Measurements from ENCODE around the gene FBRSL1. TPM values are rescaled to one million over a fixed set of nuclear protein-coding genes. Genes with fewer than 3 reads are reported as not detected.

Gene FBRSL1
- total RNA-seq, 4 donors from 2014 or later = 13.8 to 31.5 (median 16.1) TPM

DNA sequence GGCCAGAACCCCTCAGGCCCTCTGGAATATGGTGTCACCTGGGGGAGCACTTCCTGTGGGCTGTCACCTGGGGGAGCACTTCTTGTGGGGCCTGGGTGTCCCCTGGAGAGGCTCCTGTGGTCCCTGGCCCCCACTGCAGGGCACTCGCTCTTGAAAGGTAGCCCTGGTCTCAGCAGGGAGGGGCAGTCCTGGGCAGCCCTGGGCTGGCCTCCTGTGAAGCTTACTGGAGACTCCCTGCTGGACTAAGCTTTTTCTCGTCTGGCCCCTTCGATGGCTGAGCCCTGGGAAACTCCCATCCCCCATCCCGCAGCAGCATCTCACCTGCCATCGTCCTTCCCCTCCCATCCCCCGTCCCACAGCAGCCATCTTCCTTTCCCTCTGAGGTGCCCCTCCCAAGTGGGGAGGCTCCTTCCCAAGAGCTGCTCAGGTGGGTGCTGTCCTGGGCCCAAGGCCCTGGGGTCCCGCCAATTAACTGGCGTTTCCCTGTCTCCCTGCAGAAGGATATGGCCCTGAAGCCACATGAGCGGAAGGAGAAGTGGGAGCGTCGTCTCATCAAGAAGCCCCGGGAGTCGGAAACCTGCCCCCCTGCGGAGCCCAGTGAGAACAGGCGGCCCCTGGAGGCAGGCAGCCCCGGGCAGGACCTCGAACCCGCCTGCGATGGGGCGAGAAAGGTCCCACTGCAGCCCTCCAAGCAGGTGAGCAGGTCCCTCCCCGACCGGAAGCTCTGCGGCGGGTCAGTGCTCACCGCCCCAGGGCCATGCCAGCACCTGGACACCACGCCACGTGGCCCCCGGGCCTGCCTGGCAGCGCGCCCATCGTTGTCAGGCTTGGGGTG lies 17.9 kb downstream of the FBRSL1 start:
- Histone ChIP-seq H3K36me3 (peaks cover 0 to 33% (median 0%) of the 10 kb centered on the region in 3 donors), H3K4me1 (peaks cover 0 to 85% (median 49%) of the 10 kb centered on the region in 4 donors), H3K4me3 (no peak overlapping the region), H3K9me3 (no peaks in the 10 kb centered on the region), H3K27ac (peak overlapping the region in 2 of 4 donors; percentile 66 to 72), H3K27me3 (no peaks in the 10 kb centered on the region)
- WGBS, 2 donors = 91 to 93% methylated on average over 25 to 28 of the region's 31 CpGs
- no peak for TF ChIP-seq EP300 (IDR thresholded peaks at IDR 0.05)
- no peak for TF ChIP-seq POLR2A (IDR thresholded peaks at IDR 0.05)
- TF ChIP-seq CTCF (IDR thresholded peaks at IDR 0.05) = no peak
- no peak for DNase-seq (ENCODE audit: low spot score in 2 of 2)

GRCh38 chr12:132508491-132508740 lies 18.5 kb downstream of the FBRSL1 start:
- H3K4me1 ChIP-seq = peaks cover 0 to 85% (median 53%) of the 10 kb centered on the region in 4 donors
- H3K36me3 ChIP-seq = peaks cover 0 to 33% (median 0%) of the 10 kb centered on the region in 3 donors
- no peak overlapping the region for H3K27ac ChIP-seq
- DNase-seq (ENCODE audit: low spot score in 2 of 2) = no peak
- no peak overlapping the region for H3K4me3 ChIP-seq
- H3K9me3 ChIP-seq = no peaks in the 10 kb centered on the region
- WGBS, 2 donors = 40 to 92% methylated on average over 1 to 11 of the region's 16 CpGs
- no peaks in the 10 kb centered on the region for H3K27me3 ChIP-seq
- TF ChIP-seq CTCF (IDR thresholded peaks at IDR 0.05) = no peak
- TF ChIP-seq POLR2A (IDR thresholded peaks at IDR 0.05) = no peak
- TF ChIP-seq EP300 (IDR thresholded peaks at IDR 0.05) = no peak

DNA sequence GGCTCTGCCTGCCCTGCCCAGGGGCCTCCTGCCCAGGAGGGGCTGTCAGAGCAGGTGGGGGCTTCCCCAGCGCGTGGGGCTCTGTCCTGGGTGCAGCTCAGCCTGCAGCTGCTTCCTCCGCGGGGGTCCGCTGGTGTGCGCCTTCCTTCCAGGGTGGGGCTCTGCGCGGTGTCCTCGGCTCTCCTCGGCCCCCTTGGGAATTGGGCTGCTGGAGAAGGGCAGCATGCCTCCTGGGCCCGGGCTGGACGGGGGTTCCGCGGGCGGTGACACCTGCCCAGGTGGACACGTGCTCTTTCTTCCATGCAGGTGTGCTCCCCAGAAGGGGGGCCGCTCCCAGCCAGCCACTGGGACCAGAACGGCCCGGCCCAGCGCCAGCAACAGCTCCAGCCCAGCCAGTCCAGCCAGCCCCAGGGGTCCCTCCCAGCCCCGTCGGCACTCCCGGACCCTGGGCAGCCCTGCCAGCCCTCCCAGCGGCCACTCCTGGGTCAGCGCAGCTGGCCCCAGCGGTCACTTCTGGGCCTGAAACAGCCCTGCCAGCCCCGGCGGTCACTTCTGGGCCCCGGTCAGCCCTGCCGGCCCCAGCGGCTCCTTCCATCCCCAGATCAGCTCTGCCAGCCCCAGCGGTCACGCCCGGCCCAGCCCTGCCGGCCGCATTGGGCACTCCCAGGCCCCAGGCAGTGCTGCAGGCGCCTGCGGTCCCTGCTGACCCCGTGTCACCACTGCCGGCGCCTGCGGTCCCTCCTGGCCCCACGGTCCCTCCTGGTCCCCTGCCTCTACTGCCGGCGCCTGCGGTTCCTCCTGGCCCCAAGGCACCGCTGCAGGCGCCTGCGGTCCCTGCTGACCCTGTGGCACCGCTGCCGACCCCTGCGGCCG lies 19.1 kb downstream of the FBRSL1 start:
- Histone ChIP-seq H3K4me3 (no peak overlapping the region), H3K27me3 (no peaks in the 10 kb centered on the region), H3K9me3 (no peaks in the 10 kb centered on the region), H3K36me3 (peaks cover 0 to 36% (median 0%) of the 10 kb centered on the region in 3 donors), H3K27ac (peak overlapping the region in 1 of 4 donors; percentile 79), H3K4me1 (peaks cover 0 to 85% (median 54%) of the 10 kb centered on the region in 4 donors)
- 95 to 96% methylated on average over 28 to 40 of the region's 53 CpGs for WGBS, 2 donors
- no peak for TF ChIP-seq POLR2A (IDR thresholded peaks at IDR 0.05)
- TF ChIP-seq EP300 (IDR thresholded peaks at IDR 0.05) = no peak
- no peak for TF ChIP-seq CTCF (IDR thresholded peaks at IDR 0.05)
- DNase-seq (ENCODE audit: low spot score in 2 of 2) = no peak

GRCh38 chr12:132510111-132510724 lies 20.3 kb downstream of the FBRSL1 start:
- peak overlapping the region in 2 of 4 donors; percentile 64 to 79 for H3K27ac ChIP-seq
- H3K9me3 ChIP-seq = no peaks in the 10 kb centered on the region
- WGBS, 2 donors = 84 to 88% methylated on average over 31 to 32 of the region's 33 CpGs
- H3K4me3 ChIP-seq = no peak overlapping the region
- peaks cover 0 to 83% (median 43%) of the 10 kb centered on the region in 4 donors for H3K4me1 ChIP-seq
- DNase-seq (ENCODE audit: low spot score in 2 of 2) = no peak
- peaks cover 0 to 46% (median 0%) of the 10 kb centered on the region in 3 donors for H3K36me3 ChIP-seq
- no peak for TF ChIP-seq CTCF (IDR thresholded peaks at IDR 0.05)
- no peaks in the 10 kb centered on the region for H3K27me3 ChIP-seq
